T-helper 17 cell (primary cell): ENCODE data around the gene CXCL9. TPM values are rescaled to one million over a fixed set of nuclear protein-coding genes. Genes with fewer than 3 reads are reported as not detected.
A peak's percentile ranks its signal among the peaks of the same experiment; 100 is the strongest.
"Not testable (repeated sequence)": the region's sequence is repeated elsewhere in the genome, so short reads cannot be mapped to it uniquely, and the experiment has no call there.

Source experiments
- ATAC-seq: fragments of 150-1000 bp; cut with Tn5 transposase; 2 replicates; pipeline ENCODE4 v1.10.0; 2021; ENCODE audit warnings: mild to moderate bottlenecking, moderate library complexity
- DNase-seq, 3 donors: peaks; one replicate each; pipeline versions ENCODE4 v3.0.0 to v3.0.0-alpha.2; 2020 to 2021
- H3K9me3 ChIP-seq: one replicate; pipeline ENCODE4 v1.7.0; 2013; ENCODE audit warnings: low read length, mild to moderate bottlenecking; ENCODE audit not compliant: control insufficient read depth, poor library complexity, severe bottlenecking
- H3K27ac Mint-ChIP-seq: one replicate; pipeline ENCODE4 v1.8.0; 2022; ENCODE audit warnings: mild to moderate bottlenecking, moderate library complexity, mixed read lengths
- H3K27me3 Mint-ChIP-seq: one replicate; pipeline ENCODE4 v1.8.0; 2022; ENCODE audit warnings: mixed read lengths
- H3K36me3 Mint-ChIP-seq: one replicate; pipeline ENCODE4 v1.8.0; 2022; ENCODE audit warnings: low read depth, mixed read lengths
- H3K4me1 Mint-ChIP-seq: one replicate; pipeline ENCODE4 v1.8.0; 2022; ENCODE audit warnings: mild to moderate bottlenecking, mixed read lengths
- H3K4me3 Mint-ChIP-seq: one replicate; pipeline ENCODE4 v1.8.0; 2022; ENCODE audit warnings: mild to moderate bottlenecking, moderate library complexity, mixed read lengths
- total RNA-seq, 4 donors: library from RNA in 2 of 4; stranded (reverse) in 2 of 4; gene quantifications; one replicate each; pipeline ENCODE4 v1.2.3 and lab custom pipeline; 2022 to 2026

Gene CXCL9
- total RNA-seq, 2 donors from 2014 or later, result not detected

GRCh38 chr4:76003620-76004019 is 3.7 kb downstream of the CXCL9 start:
- Mint-ChIP-seq H3K27ac (no peak overlapping the region), H3K4me3 (no peak overlapping the region), H3K27me3 (peaks cover 48% of the 10 kb centered on the region), H3K4me1 (no peaks in the 10 kb centered on the region), H3K36me3 (peaks cover 7% of the 10 kb centered on the region)
- ATAC-seq (no peak), DNase-seq (no peak)
- no peaks in the 10 kb centered on the region for H3K9me3 ChIP-seq

- peaks cover 42% of the 10 kb centered on the region for H3K27me3 Mint-ChIP-seq
- no peak overlapping the region for H3K27ac Mint-ChIP-seq
- no peak overlapping the region for H3K4me3 Mint-ChIP-seq
- no peaks in the 10 kb centered on the region for H3K9me3 ChIP-seq
- no peaks in the 10 kb centered on the region for H3K4me1 Mint-ChIP-seq
- peaks cover 7% of the 10 kb centered on the region for H3K36me3 Mint-ChIP-seq
- no peak for ATAC-seq
- DNase-seq, result no peak
Measured at GRCh38 chr4:76003035-76003434, 4.3 kb downstream of the CXCL9 start.

GRCh38 chr4:76002176-76002575 is 5.1 kb downstream of the CXCL9 start:
- Mint-ChIP-seq H3K27me3 (peaks cover 40% of the 10 kb centered on the region), H3K4me3 (no peak overlapping the region), H3K36me3 (peaks cover 9% of the 10 kb centered on the region), H3K27ac (no peak overlapping the region), H3K4me1 (no peaks in the 10 kb centered on the region)
- H3K9me3 ChIP-seq, result no peaks in the 10 kb centered on the region
- ATAC-seq, result no peak
- DNase-seq, result no peak

- Mint-ChIP-seq H3K27ac (no peak overlapping the region), H3K36me3 (peaks cover 9% of the 10 kb centered on the region), H3K27me3 (peaks cover 40% of the 10 kb centered on the region), H3K4me1 (no peaks in the 10 kb centered on the region), H3K4me3 (no peak overlapping the region)
- no peaks in the 10 kb centered on the region for H3K9me3 ChIP-seq
- ATAC-seq (no peak), DNase-seq (no peak)
Measured at GRCh38 chr4:76001700-76002099, 5.6 kb downstream of the CXCL9 start.

- no peak for ATAC-seq
- no peak overlapping the region for H3K4me3 Mint-ChIP-seq
- H3K27ac Mint-ChIP-seq, result no peak overlapping the region
- peaks cover 2% of the 10 kb centered on the region for H3K4me1 Mint-ChIP-seq
- H3K36me3 Mint-ChIP-seq, result peaks cover 9% of the 10 kb centered on the region
- no peak for DNase-seq
- H3K9me3 ChIP-seq, result no peaks in the 10 kb centered on the region
- peaks cover 30% of the 10 kb centered on the region for H3K27me3 Mint-ChIP-seq
Measured at GRCh38 chr4:76000279-76000678, 7.0 kb downstream of the CXCL9 start.

- H3K36me3 Mint-ChIP-seq, H3K4me3 Mint-ChIP-seq, ATAC-seq, H3K27ac Mint-ChIP-seq, DNase-seq, H3K4me1 Mint-ChIP-seq, H3K9me3 ChIP-seq: not testable (repeated sequence)
- H3K27me3 Mint-ChIP-seq, result peaks cover 31% of the 10 kb centered on the region
Measured at GRCh38 chr4:75998525-75999147, 8.7 kb downstream of the CXCL9 start.

- Mint-ChIP-seq H3K4me1 (peaks cover 4% of the 10 kb centered on the region), H3K4me3 (no peak overlapping the region), H3K36me3 (peaks cover 5% of the 10 kb centered on the region), H3K27ac (no peak overlapping the region), H3K27me3 (peaks cover 25% of the 10 kb centered on the region)
- DNase-seq (no peak), ATAC-seq (no peak)
- no peaks in the 10 kb centered on the region for H3K9me3 ChIP-seq
Measured at GRCh38 chr4:75997946-75998345, 9.4 kb downstream of the CXCL9 start.

GRCh38 chr4:75997081-75997480 is 10.2 kb downstream of the CXCL9 start:
- Mint-ChIP-seq H3K36me3 (peaks cover 2% of the 10 kb centered on the region), H3K4me1 (peaks cover 4% of the 10 kb centered on the region), H3K27me3 (peaks cover 16% of the 10 kb centered on the region), H3K27ac (no peak overlapping the region), H3K4me3 (no peak overlapping the region)
- no peak for DNase-seq
- H3K9me3 ChIP-seq, result no peaks in the 10 kb centered on the region
- ATAC-seq, result no peak

- no peak for DNase-seq
- Mint-ChIP-seq H3K27ac (no peak overlapping the region), H3K36me3 (peaks cover 2% of the 10 kb centered on the region), H3K4me3 (peak overlapping the region; percentile 64), H3K4me1 (peaks cover 9% of the 10 kb centered on the region), H3K27me3 (peaks cover 11% of the 10 kb centered on the region)
- H3K9me3 ChIP-seq, result no peaks in the 10 kb centered on the region
- ATAC-seq, result no peak
Measured at GRCh38 chr4:75995727-75996126, 11.6 kb downstream of the CXCL9 start.

- DNase-seq, result no peak
- Mint-ChIP-seq H3K4me1 (peaks cover 30% of the 10 kb centered on the region), H3K27ac (no peak overlapping the region), H3K4me3 (no peak overlapping the region), H3K27me3 (peaks cover 11% of the 10 kb centered on the region), H3K36me3 (no peaks in the 10 kb centered on the region)
- no peak for ATAC-seq
- H3K9me3 ChIP-seq, result no peaks in the 10 kb centered on the region
Measured at GRCh38 chr4:75992462-75992861, 14.8 kb downstream of the CXCL9 start.

GRCh38 chr4:75989846-75990528 is 17.3 kb downstream of the CXCL9 start:
- ATAC-seq (no peak), DNase-seq (no peak)
- no peaks in the 10 kb centered on the region for H3K9me3 ChIP-seq
- peaks cover 28% of the 10 kb centered on the region for H3K4me1 Mint-ChIP-seq
- H3K4me3 Mint-ChIP-seq, result peak overlapping the region; percentile 95
- no peaks in the 10 kb centered on the region for H3K36me3 Mint-ChIP-seq
- H3K27ac Mint-ChIP-seq, result peak overlapping the region; percentile 95
- H3K27me3 Mint-ChIP-seq, result peaks cover 8% of the 10 kb centered on the region

- Mint-ChIP-seq H3K27ac (no peak overlapping the region), H3K4me1 (peaks cover 25% of the 10 kb centered on the region), H3K4me3 (no peak overlapping the region), H3K36me3 (peaks cover 5% of the 10 kb centered on the region), H3K27me3 (no peaks in the 10 kb centered on the region)
- no peaks in the 10 kb centered on the region for H3K9me3 ChIP-seq
- ATAC-seq (no peak), DNase-seq (no peak)
Measured at GRCh38 chr4:75985116-75985515, 22.2 kb downstream of the CXCL9 start.

GRCh38 chr4:75980576-75980975 is 26.7 kb downstream of the CXCL9 start:
- Mint-ChIP-seq H3K4me1 (peaks cover 4% of the 10 kb centered on the region), H3K36me3 (peaks cover 10% of the 10 kb centered on the region), H3K27ac (peak overlapping the region; percentile 83), H3K27me3 (no peaks in the 10 kb centered on the region), H3K4me3 (no peak overlapping the region)
- no peak for ATAC-seq
- DNase-seq, result no peak
- no peaks in the 10 kb centered on the region for H3K9me3 ChIP-seq

GRCh38 chr4:75976177-75976576 is 31.1 kb downstream of the CXCL9 start:
- Mint-ChIP-seq H3K4me3 (no peak overlapping the region), H3K4me1 (peaks cover 2% of the 10 kb centered on the region), H3K27me3 (no peaks in the 10 kb centered on the region), H3K27ac (no peak overlapping the region), H3K36me3 (peaks cover 12% of the 10 kb centered on the region)
- H3K9me3 ChIP-seq, result no peaks in the 10 kb centered on the region
- ATAC-seq (no peak), DNase-seq (no peak)
